ENCODE measurements around the gene KLHL42. TPM values are rescaled to one million over a fixed set of nuclear protein-coding genes. Genes with fewer than 3 reads are reported as not detected.

The KLHL42 gene
- total RNA-seq, 1 experiment from 2014 or later = 20.7 TPM

- no peak for TF ChIP-seq AR (CRISPR knock-in tag; IDR thresholded peaks at IDR 0.05)
- TF ChIP-seq ZNF219 (CRISPR knock-in tag; IDR thresholded peaks at IDR 0.05; ENCODE audit: borderline replicate concordance) = no peak
- TF ChIP-seq, protein P1, sequence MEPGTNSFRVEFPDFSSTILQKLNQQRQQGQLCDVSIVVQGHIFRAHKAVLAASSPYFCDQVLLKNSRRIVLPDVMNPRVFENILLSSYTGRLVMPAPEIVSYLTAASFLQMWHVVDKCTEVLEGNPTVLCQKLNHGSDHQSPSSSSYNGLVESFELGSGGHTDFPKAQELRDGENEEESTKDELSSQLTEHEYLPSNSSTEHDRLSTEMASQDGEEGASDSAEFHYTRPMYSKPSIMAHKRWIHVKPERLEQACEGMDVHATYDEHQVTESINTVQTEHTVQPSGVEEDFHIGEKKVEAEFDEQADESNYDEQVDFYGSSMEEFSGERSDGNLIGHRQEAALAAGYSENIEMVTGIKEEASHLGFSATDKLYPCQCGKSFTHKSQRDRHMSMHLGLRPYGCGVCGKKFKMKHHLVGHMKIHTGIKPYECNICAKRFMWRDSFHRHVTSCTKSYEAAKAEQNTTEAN (CRISPR knock-in tag; IDR thresholded peaks at IDR 0.05) = no peak
- TF ChIP-seq ZNF138 (CRISPR knock-in tag; conservative IDR thresholded peaks at IDR 0.05) = no peak
- TF ChIP-seq, protein P2, sequence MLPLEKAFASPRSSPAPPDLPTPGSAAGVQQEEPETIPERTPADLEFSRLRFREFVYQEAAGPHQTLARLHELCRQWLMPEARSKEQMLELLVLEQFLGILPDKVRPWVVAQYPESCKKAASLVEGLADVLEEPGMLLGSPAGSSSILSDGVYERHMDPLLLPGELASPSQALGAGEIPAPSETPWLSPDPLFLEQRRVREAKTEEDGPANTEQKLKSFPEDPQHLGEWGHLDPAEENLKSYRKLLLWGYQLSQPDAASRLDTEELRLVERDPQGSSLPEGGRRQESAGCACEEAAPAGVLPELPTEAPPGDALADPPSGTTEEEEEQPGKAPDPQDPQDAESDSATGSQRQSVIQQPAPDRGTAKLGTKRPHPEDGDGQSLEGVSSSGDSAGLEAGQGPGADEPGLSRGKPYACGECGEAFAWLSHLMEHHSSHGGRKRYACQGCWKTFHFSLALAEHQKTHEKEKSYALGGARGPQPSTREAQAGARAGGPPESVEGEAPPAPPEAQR (CRISPR knock-in tag; IDR thresholded peaks at IDR 0.05) = no peak
- TF ChIP-seq IRF2 (CRISPR knock-in tag; IDR thresholded peaks at IDR 0.05; ENCODE audit: borderline replicate concordance, low read depth) = no peak
These were observed 58.6 kb downstream of the KLHL42 start (continued) for GRCh38 chr12:27838543-27839185.

DNA sequence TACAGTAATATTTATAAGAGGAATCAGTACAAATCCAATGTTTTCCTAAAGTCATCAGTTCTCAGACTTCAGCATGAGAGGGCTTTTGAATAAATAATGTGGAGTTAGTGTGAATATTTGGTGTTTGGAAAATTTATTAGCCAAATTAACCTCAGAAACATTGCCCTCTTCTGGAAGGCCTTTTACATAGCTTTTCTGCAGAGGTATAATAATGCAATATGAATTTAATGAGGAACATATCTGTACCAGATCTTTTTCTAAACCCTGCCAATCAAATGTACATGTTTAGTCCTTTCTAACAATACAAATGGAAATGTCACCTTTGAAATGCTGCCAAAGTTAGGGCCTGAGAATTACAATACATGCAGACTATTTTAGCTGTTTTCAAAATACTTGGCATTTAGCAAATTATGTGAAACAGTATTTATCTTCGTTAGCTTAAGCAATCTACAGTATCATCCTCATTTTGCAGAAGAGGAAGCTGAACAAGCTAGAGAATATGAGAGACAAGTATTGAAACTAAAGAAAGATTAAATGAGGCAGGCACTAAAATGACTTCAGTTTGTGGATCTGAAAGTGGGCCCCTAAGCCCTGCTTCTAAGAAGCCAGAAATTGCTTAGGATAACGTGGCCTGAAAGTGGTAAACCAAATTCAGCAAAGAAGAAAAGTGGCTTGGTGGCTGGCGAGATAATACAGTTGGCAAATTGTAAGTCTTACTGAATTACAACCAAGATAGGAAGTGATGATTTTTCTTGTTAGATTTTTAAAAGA lies 60.4 kb downstream of the KLHL42 start:
- Mint-ChIP-seq H3K27ac (no peak overlapping the region), H3K4me3 (no peak overlapping the region), H3K4me1 (no peaks in the 10 kb centered on the region), H3K27me3 (ENCODE audit: low read depth) (no peaks in the 10 kb centered on the region), H3K36me3 (no peaks in the 10 kb centered on the region), H3K9me3 (peaks cover 2% of the 10 kb centered on the region; the same call in 1 of the 2 replicates)
- DNase-seq (ENCODE audit: low spot score) = no peak
- ChIA-PET POLR2A (no interaction called here), CTCF (interaction anchor here (0.9 kb wide), 1 partner anchor 107 kb away, joined by 3 read pairs; no protein-coding TSS in a partner anchor)
- ATAC-seq = no peak
- TF ChIP-seq, protein P3, sequence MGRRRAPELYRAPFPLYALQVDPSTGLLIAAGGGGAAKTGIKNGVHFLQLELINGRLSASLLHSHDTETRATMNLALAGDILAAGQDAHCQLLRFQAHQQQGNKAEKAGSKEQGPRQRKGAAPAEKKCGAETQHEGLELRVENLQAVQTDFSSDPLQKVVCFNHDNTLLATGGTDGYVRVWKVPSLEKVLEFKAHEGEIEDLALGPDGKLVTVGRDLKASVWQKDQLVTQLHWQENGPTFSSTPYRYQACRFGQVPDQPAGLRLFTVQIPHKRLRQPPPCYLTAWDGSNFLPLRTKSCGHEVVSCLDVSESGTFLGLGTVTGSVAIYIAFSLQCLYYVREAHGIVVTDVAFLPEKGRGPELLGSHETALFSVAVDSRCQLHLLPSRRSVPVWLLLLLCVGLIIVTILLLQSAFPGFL (CRISPR knock-in tag; IDR thresholded peaks at IDR 0.05; ENCODE audit: borderline replicate concordance) = no peak
- TF ChIP-seq RORB (CRISPR knock-in tag; IDR thresholded peaks at IDR 0.05) (no peak), CTCF (IDR thresholded peaks at IDR 0.05) (no peak), MAX (CRISPR knock-in tag; IDR thresholded peaks at IDR 0.05) (no peak), ESRRA (CRISPR knock-in tag; IDR thresholded peaks at IDR 0.05; ENCODE audit: borderline replicate concordance) (no peak), OVOL2 (CRISPR knock-in tag; IDR thresholded peaks at IDR 0.05; ENCODE audit: borderline replicate concordance) (no peak), NR2C2 (CRISPR knock-in tag; IDR thresholded peaks at IDR 0.05) (no peak), ZNF425 (CRISPR knock-in tag; conservative IDR thresholded peaks at IDR 0.05) (no peak), ATF6 (CRISPR knock-in tag; IDR thresholded peaks at IDR 0.05) (no peak), SOX15 (CRISPR knock-in tag; IDR thresholded peaks at IDR 0.05) (no peak), GTF2I (CRISPR knock-in tag; conservative IDR thresholded peaks at IDR 0.05) (no peak), ZNF671 (CRISPR knock-in tag; IDR thresholded peaks at IDR 0.05) (no peak), PRRX2 (CRISPR knock-in tag; IDR thresholded peaks at IDR 0.05) (no peak)
- TF ChIP-seq, protein P4, sequence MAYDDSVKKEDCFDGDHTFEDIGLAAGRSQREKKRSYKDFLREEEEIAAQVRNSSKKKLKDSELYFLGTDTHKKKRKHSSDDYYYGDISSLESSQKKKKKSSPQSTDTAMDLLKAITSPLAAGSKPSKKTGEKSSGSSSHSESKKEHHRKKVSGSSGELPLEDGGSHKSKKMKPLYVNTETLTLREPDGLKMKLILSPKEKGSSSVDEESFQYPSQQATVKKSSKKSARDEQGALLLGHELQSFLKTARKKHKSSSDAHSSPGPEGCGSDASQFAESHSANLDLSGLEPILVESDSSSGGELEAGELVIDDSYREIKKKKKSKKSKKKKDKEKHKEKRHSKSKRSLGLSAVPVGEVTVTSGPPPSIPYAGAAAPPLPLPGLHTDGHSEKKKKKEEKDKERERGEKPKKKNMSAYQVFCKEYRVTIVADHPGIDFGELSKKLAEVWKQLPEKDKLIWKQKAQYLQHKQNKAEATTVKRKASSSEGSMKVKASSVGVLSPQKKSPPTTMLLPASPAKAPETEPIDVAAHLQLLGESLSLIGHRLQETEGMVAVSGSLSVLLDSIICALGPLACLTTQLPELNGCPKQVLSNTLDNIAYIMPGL (CRISPR knock-in tag; IDR thresholded peaks at IDR 0.05) = no peak
